HL-60/S4 treated with retinoic acid at 250 ng/mL for 4 days and 3 days (cell line): ENCODE results near the gene SKP1.

Experiments used
- in situ Hi-C: fragments of 300-500 bp; cut with MboI; formaldehyde crosslinking; loops from 2 replicates; pipeline ENCODE4 v1.7.0; 2022; ENCODE audit warnings: low sequenced_read_pairs

The SKP1 gene

GRCh38 chr5:134114886-134115805 lies 61.6 kb downstream of the SKP1 start:
- in situ Hi-C loops: no loop called here

GRCh38 chr5:134113902-134114875 lies 62.6 kb downstream of the SKP1 start, which contains the start of gene TCF7:
TCF7 (plus strand) TSS chr5:134114681; CDS start chr5:134114907, 226 bp downstream.
- in situ Hi-C loops: no loop called here

GRCh38 chr5:134113363-134113889 lies 63.3 kb downstream of the SKP1 start:
- in situ Hi-C loops: no loop called here

- in situ Hi-C loops: no loop called here
Observed at GRCh38 chr5:134112726-134113362, 63.9 kb downstream of the SKP1 start.

- in situ Hi-C loops: no loop called here
Observed at GRCh38 chr5:134111741-134112647, 64.8 kb downstream of the SKP1 start.

- in situ Hi-C loops: no loop called here
Observed at GRCh38 chr5:134110382-134110781, 66.4 kb downstream of the SKP1 start.

- in situ Hi-C loops: no loop called here
Observed at GRCh38 chr5:134107779-134108178, 69.0 kb downstream of the SKP1 start.

- in situ Hi-C loops: no loop called here
Observed at GRCh38 chr5:134106991-134107701, 69.6 kb downstream of the SKP1 start.

- in situ Hi-C loops: no loop called here
Observed at GRCh38 chr5:134103998-134104654, 72.6 kb downstream of the SKP1 start.

GRCh38 chr5:134103397-134103796 lies 73.4 kb downstream of the SKP1 start:
- in situ Hi-C loops: no loop called here

GRCh38 chr5:134101686-134102439 lies 74.9 kb downstream of the SKP1 start:
- in situ Hi-C loops: no loop called here

GRCh38 chr5:134100283-134101091 lies 76.3 kb downstream of the SKP1 start:
- in situ Hi-C loops: no loop called here

- in situ Hi-C loops: no loop called here
Observed at GRCh38 chr5:134099939-134100282, 76.8 kb downstream of the SKP1 start.

- in situ Hi-C loops: no loop called here
Observed at GRCh38 chr5:134099288-134099872, 77.4 kb downstream of the SKP1 start.
